IMR-90 (cell line): ENCODE measurements around the gene LRIT1. TPM values are rescaled to one million over a fixed set of nuclear protein-coding genes. Genes with fewer than 3 reads are reported as not detected.

Experiments used
- ATAC-seq: fragments of 200-7000 bp; cut with Tn5 transposase; 2 replicates; pipeline ENCODE4 v1.9.1; 2020; ENCODE audit warnings: low read depth, mild to moderate bottlenecking, moderate library complexity
- BruUV-seq: library from RNA; stranded (reverse); fragments of 400-500 nt; replicated peaks from 2 replicates; lab custom pipeline; 2021; lab: Mats Ljungman, UMichigan
- CTCF ChIA-PET: fragments of 300-600 bp; formaldehyde crosslinking; extraction: SDS; loops from one replicate; lab custom pipeline; 2021; ENCODE audit warnings: antibody characterized with exemption; lab: Yijun Ruan, JAX
- POLR2A ChIA-PET: fragments of 300-600 bp; sonication (Branson Sonifier 250); formaldehyde crosslinking; loops from one replicate; lab custom pipeline; 2022; ENCODE audit warnings: antibody characterized with exemption; ENCODE audit not compliant: unreplicated experiment; lab: Charles Lee
- DNase-seq: peaks from one replicate; pipeline ENCODE4 v3.0.0; 2013
- H2AFZ ChIP-seq: replicated peaks from 2 replicates; pipeline ENCODE3; 2013; ENCODE audit warnings: low read length, mild to moderate bottlenecking; ENCODE audit not compliant: poor library complexity
- H2AK5ac ChIP-seq: 2 replicates; pipeline ENCODE4 v1.6.1; 2013; ENCODE audit warnings: low read depth, low read length, inconsistent platforms
- H2AK9ac ChIP-seq: replicated peaks from 2 replicates; pipeline ENCODE3; 2013; ENCODE audit warnings: mild to moderate bottlenecking, low read depth, low read length, moderate library complexity; ENCODE audit not compliant: poor library complexity
- H2BK120ac ChIP-seq: 2 replicates; pipeline ENCODE4 v1.6.1; 2013; ENCODE audit warnings: low read depth, low read length, inconsistent platforms
- H2BK15ac ChIP-seq: 3 replicates; pipeline ENCODE4 v1.6.1; 2013; ENCODE audit warnings: low read depth, low read length, inconsistent platforms
- H2BK20ac ChIP-seq: 2 replicates; pipeline ENCODE4 v1.6.1; 2013; ENCODE audit warnings: low read depth, mild to moderate bottlenecking, inconsistent platforms, low read length, moderate library complexity
- H2BK5ac ChIP-seq: 2 replicates; pipeline ENCODE4 v1.6.1; 2013; ENCODE audit warnings: mild to moderate bottlenecking, low read depth, low read length, inconsistent platforms; ENCODE audit not compliant: poor library complexity, severe bottlenecking
- H3K14ac ChIP-seq: replicated peaks from 2 replicates; pipeline ENCODE4 v1.6.1; 2013; ENCODE audit warnings: low read depth, low read length, inconsistent platforms
- H3K18ac ChIP-seq: 2 replicates; pipeline ENCODE4 v1.6.1; 2013; ENCODE audit warnings: low read depth, low read length, control low read depth
- H3K23ac ChIP-seq: 2 replicates; pipeline ENCODE4 v1.6.1; 2013; ENCODE audit warnings: low read depth, low read length, inconsistent platforms
- H3K27ac ChIP-seq: 2 replicates; pipeline ENCODE4 v1.5.1; 2013; ENCODE audit warnings: mild to moderate bottlenecking, control low read depth, low read length; ENCODE audit not compliant: insufficient read depth
- H3K27me3 ChIP-seq: 2 replicates; pipeline ENCODE4 v1.6.1; 2013; ENCODE audit warnings: low read length; ENCODE audit not compliant: control insufficient read depth, insufficient read depth
- H3K36me3 ChIP-seq: 2 replicates; pipeline ENCODE4 v1.6.1; 2013; ENCODE audit warnings: low read length, mixed read lengths; ENCODE audit not compliant: control insufficient read depth, insufficient read depth
- H3K4ac ChIP-seq: 2 replicates; pipeline ENCODE4 v1.6.1; 2013; ENCODE audit warnings: low read depth, low read length, inconsistent platforms
- H3K4me1 ChIP-seq: 2 replicates; pipeline ENCODE4 v1.6.1; 2013; ENCODE audit warnings: low read length, mixed read lengths; ENCODE audit not compliant: control insufficient read depth, insufficient read depth
- H3K4me2 ChIP-seq: 2 replicates; pipeline ENCODE4 v1.6.1; 2013; ENCODE audit warnings: low read depth, mild to moderate bottlenecking, control low read depth, low read length, moderate library complexity
- H3K4me3 ChIP-seq: 2 replicates; pipeline ENCODE4 v1.5.1; 2013; ENCODE audit warnings: low read depth, mild to moderate bottlenecking, control low read depth, low read length, moderate library complexity; ENCODE audit not compliant: insufficient read depth
- H3K56ac ChIP-seq: 2 replicates; pipeline ENCODE4 v1.6.1; 2013; ENCODE audit warnings: low read length, inconsistent platforms; ENCODE audit not compliant: insufficient read depth; ENCODE audit errors: extremely low read depth
- H3K79me1 ChIP-seq, 2 experiments: 2 replicates each; pipeline ENCODE4 v1.6.1; 2013; ENCODE audit warnings: low read length in 2 of 2, inconsistent platforms in 1 of 2, low read depth in 1 of 2
- H3K9ac ChIP-seq: 2 replicates; pipeline ENCODE4 v1.6.1; 2013; ENCODE audit warnings: low read depth, low read length, control low read depth
- H3K9me1 ChIP-seq: 2 replicates; pipeline ENCODE4 v1.6.1; 2013; ENCODE audit warnings: low read length, inconsistent platforms; ENCODE audit not compliant: insufficient read depth
- H3K9me3 ChIP-seq: 2 replicates; pipeline ENCODE4 v1.6.1; 2013; ENCODE audit warnings: low read length; ENCODE audit not compliant: control insufficient read depth, insufficient read depth
- H4K20me1 ChIP-seq: 2 replicates; pipeline ENCODE4 v1.6.1; 2013; ENCODE audit warnings: low read length, inconsistent platforms; ENCODE audit not compliant: insufficient read depth
- H4K5ac ChIP-seq: 2 replicates; pipeline ENCODE4 v1.6.1; 2013; ENCODE audit warnings: mild to moderate bottlenecking, low read depth, low read length, control low read depth
- H4K8ac ChIP-seq, 2 experiments: 2 replicates each; pipeline ENCODE4 v1.6.1; 2013; ENCODE audit warnings: low read depth in 2 of 2, low read length in 2 of 2, control low read depth in 1 of 2, inconsistent platforms in 1 of 2
- H4K91ac ChIP-seq: 2 replicates; pipeline ENCODE4 v1.6.1; 2013; ENCODE audit warnings: low read depth, low read length, inconsistent platforms; ENCODE audit not compliant: insufficient read depth
- FOS ChIP-seq: fragments of 150-350 bp; IDR thresholded peaks from 2 replicates; pipeline ENCODE4 v1.6.1; 2016; ENCODE audit warnings: low read depth, low read length
- MAFK ChIP-seq: IDR thresholded peaks from 2 replicates; pipeline ENCODE4 v1.6.1; 2012; ENCODE audit warnings: low read depth, low read length, improper control_type of control experiment
- MAZ ChIP-seq: IDR thresholded peaks from 2 replicates; pipeline ENCODE4 v1.6.1; 2012; ENCODE audit warnings: low read depth, mild to moderate bottlenecking, low read length, improper control_type of control experiment, moderate library complexity, borderline replicate concordance
- MXI1 ChIP-seq: IDR thresholded peaks from 2 replicates; pipeline ENCODE4 v1.6.1; 2012; ENCODE audit warnings: low read depth, mild to moderate bottlenecking, low read length, moderate library complexity, borderline replicate concordance
- NFE2L2 ChIP-seq: fragments of 150-350 bp; IDR thresholded peaks from 2 replicates; pipeline ENCODE4 v1.6.1; 2016; ENCODE audit warnings: low read depth, mild to moderate bottlenecking, low read length
- RCOR1 ChIP-seq: IDR thresholded peaks from 2 replicates; pipeline ENCODE4 v1.6.1; 2012; ENCODE audit warnings: mild to moderate bottlenecking, low read length, improper control_type of control experiment; ENCODE audit not compliant: insufficient replicate concordance
- SMC3 ChIP-seq: fragments of 150-350 bp; IDR thresholded peaks from 2 replicates; pipeline ENCODE4 v1.6.1; 2016; ENCODE audit warnings: low read depth, mild to moderate bottlenecking, antibody characterized with exemption, low read length, moderate library complexity
- WGBS, 2 experiments: methylation state at CpG; one replicate each; pipeline versions ENCODE4 v1.1.5 to v1.1.7; 2013; ENCODE audit warnings: missing lambda C conversion rate in 2 of 2; ENCODE audit not compliant: insufficient read length in 1 of 2; ENCODE audit errors: extremely low coverage in 2 of 2; 5-methylcytosine and 5-hydroxymethylcytosine counted together
- dilution Hi-C: fragments of 300-500 bp; cut with HindIII; formaldehyde crosslinking; loops from one replicate; pipeline ENCODE4 v1.14.3; 2018; ENCODE audit warnings: low sequenced_read_pairs; ENCODE audit not compliant: unreplicated experiment
- in situ Hi-C: fragments of 300-500 bp; cut with MboI; formaldehyde crosslinking; loops from 3 replicates; pipeline ENCODE4 v1.14.3; 2019; ENCODE audit warnings: low sequenced_read_pairs, inconsistent platforms, mixed read lengths
- intact Hi-C: fragments of 100-400 bp; cut with micrococcal nuclease; formaldehyde crosslinking; loops from 2 replicates; pipeline ENCODE4 v1.10.0; 2022
- polyA plus RNA-seq, 3 experiments: library from polyadenylated mRNA; depleted of rRNA; stranded (reverse); fragments of >200 nt; gene quantifications; 2 replicates each; pipeline ENCODE4 v1.2.3, GENCODE V29; 2012; ENCODE audit warnings: low replicate concordance in 1 of 3
- total RNA-seq: library from RNA; depleted of rRNA; stranded (reverse); fragments of >200 nt; gene quantifications from 2 replicates; pipeline ENCODE4 v1.2.3, GENCODE V29; 2012

Gene LRIT1
- total and polyA plus RNA-seq, 2 of the 4 experiments (the other 2 are of a cell fraction): not detected

GRCh38 chr10:84201682-84202081 is 39.7 kb downstream of the LRIT1 start:
- H2BK120ac ChIP-seq: no peak overlapping the region
- intact Hi-C loops: no loop called here
- in situ Hi-C loops: no loop called here
- H3K4me1 ChIP-seq: no peaks in the 10 kb centered on the region
- no peak overlapping the region for H2AFZ ChIP-seq
- H2AK9ac ChIP-seq: no peak overlapping the region
- H3K79me1 ChIP-seq: no peaks in the 10 kb centered on the region
- H3K18ac ChIP-seq: no peak overlapping the region
- H3K56ac ChIP-seq: no peak overlapping the region
- H3K23ac ChIP-seq: no peak overlapping the region
- no peaks in the 10 kb centered on the region for H3K36me3 ChIP-seq
- H3K4me2 ChIP-seq: no peak overlapping the region
- H2BK20ac ChIP-seq: no peak overlapping the region
- POLR2A ChIA-PET: no interaction called here
- H3K9ac ChIP-seq: no peak overlapping the region
- H2BK15ac ChIP-seq: no peak overlapping the region
- H3K14ac ChIP-seq: no peak overlapping the region
- no peaks in the 10 kb centered on the region for H4K20me1 ChIP-seq
- CTCF ChIA-PET: no interaction called here
- peaks cover 10% of the 10 kb centered on the region for H3K27me3 ChIP-seq
- H2BK5ac ChIP-seq: no peak overlapping the region
- no peak for ATAC-seq
- 69% methylated on average over 8 of the region's 11 CpGs; no CpG with 5 or more reads in 1 of the 2 experiments for whole genome bisulfite sequencing, 2 experiments
- H4K91ac ChIP-seq: no peak overlapping the region
- H4K5ac ChIP-seq: no peak overlapping the region
- H2AK5ac ChIP-seq: no peak overlapping the region
- no peak overlapping the region for H3K4me3 ChIP-seq
- H3K9me3 ChIP-seq: no peaks in the 10 kb centered on the region
- no peak for TF ChIP-seq MAZ
- no peak for TF ChIP-seq SMC3
- TF ChIP-seq FOS: no peak
- TF ChIP-seq MAFK: no peak
- TF ChIP-seq NFE2L2: no peak
- no peak for TF ChIP-seq RCOR1
- TF ChIP-seq MXI1: no peak
- no peak overlapping the region for H3K4ac ChIP-seq
- no peak overlapping the region for H3K27ac ChIP-seq
- BruUV-seq: no TSS peak
- H4K8ac ChIP-seq: no peak overlapping the region
- no peaks in the 10 kb centered on the region for H3K9me1 ChIP-seq
- no peak for DNase-seq
- dilution Hi-C loops: no loop called here
